Spleen (tissue), 11 donors: ENCODE data around the gene GPR158. TPM values are rescaled to one million over a fixed set of nuclear protein-coding genes. Genes with fewer than 3 reads are reported as not detected.

ENCODE experiments used
- DNase-seq: peaks from one replicate; pipeline ENCODE4 v3.0.0-alpha.2; 2020
- H3K27ac ChIP-seq, 8 donors: fragments of 200-600 bp; sonication (generic) in 7 of 8; 1 replicate in 4 of 8; 2 replicates in 4 of 8; pipeline versions ENCODE4 v1.5.0 to v1.8.0; 2016 to 2021; ENCODE audit warnings: inconsistent platforms in 4 of 8, mild to moderate bottlenecking in 4 of 8, moderate library complexity in 1 of 8
- H3K27me3 ChIP-seq, 7 donors: fragments of 200-600 bp; sonication (generic) in 6 of 7; replicated peaks in 1 of 7; 1 replicate in 4 of 7; 2 replicates in 3 of 7; pipeline versions ENCODE4 v1.5.0 to v1.8.0; 2016 to 2021; ENCODE audit warnings: inconsistent platforms in 3 of 7, mild to moderate bottlenecking in 1 of 7
- H3K36me3 ChIP-seq, 6 donors: fragments of 200-600 bp; sonication (generic) in 5 of 6; 1 replicate in 4 of 6; 2 replicates in 2 of 6; pipeline versions ENCODE4 v1.5.0 to v1.8.0; 2016 to 2021; ENCODE audit warnings: inconsistent platforms in 2 of 6
- H3K4me1 ChIP-seq, 6 donors: fragments of 200-600 bp; sonication (generic) in 5 of 6; 1 replicate in 3 of 6; 2 replicates in 3 of 6; pipeline versions ENCODE4 v1.5.0 to v1.8.0; 2016 to 2021; ENCODE audit warnings: inconsistent platforms in 3 of 6
- H3K4me3 ChIP-seq, 8 donors: fragments of 200-600 bp; sonication (generic) in 7 of 8; 1 replicate in 4 of 8; 2 replicates in 4 of 8; pipeline versions ENCODE4 v1.5.0 to v1.8.0; 2016 to 2021; ENCODE audit warnings: inconsistent platforms in 4 of 8, mild to moderate bottlenecking in 4 of 8, moderate library complexity in 2 of 8
- H3K9me3 ChIP-seq, 8 donors: fragments of 200-600 bp; sonication (generic) in 7 of 8; 1 replicate in 4 of 8; 2 replicates in 4 of 8; pipeline versions ENCODE4 v1.5.0 to v1.8.0; 2016 to 2021; ENCODE audit warnings: inconsistent platforms in 4 of 8
- CTCF ChIP-seq, 11 experiments: fragments of 200-600 bp in 7 of 11; fragments of 450-650 bp in 4 of 11; sonication (generic) in 4 of 11; IDR thresholded peaks in 8 of 11; conservative IDR thresholded peaks in 3 of 11; 1 replicate in 7 of 11; 2 replicates in 4 of 11; pipeline versions ENCODE4 v1.4.0 to v1.8.0; 2016 to 2021; ENCODE audit warnings: antibody characterized with exemption in 11 of 11, inconsistent platforms in 4 of 11, mild to moderate bottlenecking in 1 of 11
- POLR2A ChIP-seq, 3 donors: fragments of 450-650 bp; IDR thresholded peaks; one replicate each; pipeline ENCODE4 v1.5.1; 2017; ENCODE audit warnings: antibody characterized with exemption in 3 of 3, mild to moderate bottlenecking in 1 of 3
- POLR2AphosphoS5 ChIP-seq, 3 donors: sonication (generic); formaldehyde crosslinking; IDR thresholded peaks; one replicate each; pipeline ENCODE4 v1.5.1; 2017; ENCODE audit warnings: antibody characterized with exemption in 3 of 3
- WGBS, 5 donors: extraction: QIAGEN DNeasy Blood & Tissue Kit in 3 of 5; methylation state at CpG; one replicate each; pipeline versions ENCODE4 v1.1.5 to v1.1.7; 2013 to 2018; 5-methylcytosine and 5-hydroxymethylcytosine counted together
- intact Hi-C: fragments of 100-400 bp; cut with DNase I; formaldehyde crosslinking; loops from one replicate; pipeline ENCODE4 v1.15.0; 2023; ENCODE audit warnings: low total_unique reads
- polyA plus RNA-seq, 3 donors: library from polyadenylated mRNA; stranded (reverse); fragments of 200-250 nt; gene quantifications; one replicate each; pipeline ENCODE4 v1.2.1, GENCODE V29; 2013
- total RNA-seq, 7 donors: library from RNA; depleted of rRNA in 3 of 7; stranded (reverse); fragments of >200 nt in 3 of 7; fragmentation: NEBNext Ultra II Directional in 4 of 7; extraction: Animal tissue kit (Norgen Biotek cat#: 25700) in 4 of 7; gene quantifications; one replicate each; pipeline versions ENCODE4 v1.1.0 to v1.2.1, GENCODE V29; 2016 to 2021
- donor health status: healthy with polysubstance abuse.
- donor health status: DM: no; HTN: no; CAD: no; lungs with moderate emphysema.
- donor health status: DM: no; HTN: no; CAD: no.
- donor health status: Bipolar disorder and iron deficiency.
- donor health status: healthy.
- donor health status: DM: no; HTN: no; CAD: no.
- donor health status: DM: yes; HTN: yes; CAD: no.

GPR158 gene
- total and polyA plus RNA-seq, 10 donors = 0.03 to 0.79 (median 0.16) TPM

GRCh38 chr10:25632802-25633201, 458.0 kb downstream of the GPR158 start:
- intact Hi-C loops = no loop called here
- 88 to 95% (median 89%) methylated on average over 5 of the region's 5 CpGs for WGBS, 5 donors
- TF ChIP-seq POLR2AphosphoS5 (IDR thresholded peaks at IDR 0.05) (no peak), POLR2A (IDR thresholded peaks at IDR 0.05) (no peak), CTCF (IDR thresholded peaks at IDR 0.05 in 8 of 11, conservative IDR thresholded peaks at IDR 0.05 in 3 of 11) (no peak)

GRCh38 chr10:25633542-25633941, 458.7 kb downstream of the GPR158 start:
- no peaks in the 10 kb centered on the region for H3K9me3 ChIP-seq
- no peaks in the 10 kb centered on the region for H3K4me1 ChIP-seq
- WGBS, 5 donors = 79 to 91% (median 83%) methylated on average over 2 of the region's 2 CpGs
- H3K27me3 ChIP-seq = no peaks in the 10 kb centered on the region
- intact Hi-C loops = no loop called here
- no peak overlapping the region for H3K4me3 ChIP-seq
- no peaks in the 10 kb centered on the region for H3K36me3 ChIP-seq
- no peak for DNase-seq
- H3K27ac ChIP-seq = no peak overlapping the region
- TF ChIP-seq POLR2AphosphoS5 (IDR thresholded peaks at IDR 0.05) (no peak), CTCF (IDR thresholded peaks at IDR 0.05 in 8 of 11, conservative IDR thresholded peaks at IDR 0.05 in 3 of 11) (no peak), POLR2A (IDR thresholded peaks at IDR 0.05) (no peak)

More at GRCh38 chr10:25632802-25633201, 458.0 kb downstream of the GPR158 start:
- no peaks in the 10 kb centered on the region for H3K36me3 ChIP-seq
- DNase-seq = no peak
- H3K27ac ChIP-seq = no peak overlapping the region
- no peaks in the 10 kb centered on the region for H3K9me3 ChIP-seq
- H3K4me3 ChIP-seq = no peak overlapping the region
- no peaks in the 10 kb centered on the region for H3K27me3 ChIP-seq
- no peaks in the 10 kb centered on the region for H3K4me1 ChIP-seq

- WGBS, 5 donors = 85 to 99% (median 90%) methylated on average over 2 of the region's 2 CpGs
- no peak overlapping the region for H3K4me3 ChIP-seq
- H3K9me3 ChIP-seq = no peaks in the 10 kb centered on the region
- DNase-seq = no peak
- H3K27ac ChIP-seq = no peak overlapping the region
- no peak for TF ChIP-seq POLR2A (IDR thresholded peaks at IDR 0.05)
- no peak for TF ChIP-seq POLR2AphosphoS5 (IDR thresholded peaks at IDR 0.05)
- TF ChIP-seq CTCF (IDR thresholded peaks at IDR 0.05 in 8 of 11, conservative IDR thresholded peaks at IDR 0.05 in 3 of 11) = no peak
- no peaks in the 10 kb centered on the region for H3K27me3 ChIP-seq
- intact Hi-C loops = no loop called here
- H3K4me1 ChIP-seq = no peaks in the 10 kb centered on the region
- H3K36me3 ChIP-seq = no peaks in the 10 kb centered on the region
Observed at GRCh38 chr10:25639646-25640045, 464.8 kb downstream of the GPR158 start.

GRCh38 chr10:25641595-25641994, 466.8 kb downstream of the GPR158 start:
- H3K27ac ChIP-seq = no peak overlapping the region
- no peaks in the 10 kb centered on the region for H3K4me1 ChIP-seq
- 71 to 81% (median 79%) methylated on average over 1 of the region's 1 CpG for WGBS, 5 donors
- TF ChIP-seq POLR2AphosphoS5 (IDR thresholded peaks at IDR 0.05) (no peak), POLR2A (IDR thresholded peaks at IDR 0.05) (no peak), CTCF (IDR thresholded peaks at IDR 0.05 in 8 of 11, conservative IDR thresholded peaks at IDR 0.05 in 3 of 11) (no peak)
- intact Hi-C loops = no loop called here
- no peaks in the 10 kb centered on the region for H3K9me3 ChIP-seq
- H3K36me3 ChIP-seq = no peaks in the 10 kb centered on the region
- no peak overlapping the region for H3K4me3 ChIP-seq
- H3K27me3 ChIP-seq = no peaks in the 10 kb centered on the region
- no peak for DNase-seq
